ENCODE results near the gene PYROXD2. TPM values are rescaled to one million over a fixed set of nuclear protein-coding genes. Genes with fewer than 3 reads are reported as not detected.
"Not testable (repeated sequence)": the region's sequence is repeated elsewhere in the genome, so short reads cannot be mapped to it uniquely, and the experiment has no call there.

PYROXD2 gene
- polyA plus RNA-seq, 10 donors = 7.6 to 19.9 (median 11.5) TPM

GRCh38 chr10:98368644-98369043 is 46.3 kb downstream of the PYROXD2 start:
- DNase-seq = no peak

DNA sequence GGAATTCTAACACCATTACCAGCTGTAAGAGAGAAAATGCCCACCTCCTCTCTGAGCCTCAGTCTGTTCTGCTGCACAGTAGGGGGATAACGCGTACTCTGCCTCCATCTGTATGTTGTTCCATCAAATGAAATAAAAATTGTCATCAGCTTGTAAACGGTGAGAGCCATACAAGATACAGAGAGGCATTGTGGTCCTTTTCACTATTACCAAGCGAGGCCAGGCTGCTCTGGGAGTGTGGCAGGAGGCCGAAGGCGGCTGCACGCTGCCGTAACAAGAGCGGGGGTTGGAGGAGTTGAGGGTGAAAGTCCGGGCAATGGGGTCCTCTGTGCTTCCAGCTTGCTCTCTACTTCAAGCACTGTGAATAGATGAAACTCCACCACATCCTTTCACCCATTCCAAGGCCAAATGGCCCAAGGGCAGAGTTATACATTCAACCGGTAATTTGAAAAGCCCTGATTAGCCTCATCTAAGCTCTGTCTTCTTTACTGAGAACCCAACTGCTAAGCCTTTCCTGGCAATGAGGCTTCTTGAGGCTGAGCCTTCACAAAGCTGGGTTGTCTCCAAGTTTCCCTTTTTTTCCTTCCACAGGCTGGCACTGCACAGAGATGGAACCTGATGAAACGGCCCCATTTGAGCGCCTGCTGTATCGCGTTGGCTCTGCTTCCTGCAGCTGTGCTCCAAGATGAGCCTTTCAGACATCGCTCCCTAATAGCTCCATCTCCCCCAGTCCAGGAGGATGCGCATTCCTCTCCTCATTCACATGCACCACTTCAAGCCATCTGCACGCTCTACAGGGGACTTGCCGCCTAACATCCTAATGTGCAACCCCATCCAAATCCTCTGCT is 47.2 kb downstream of the PYROXD2 start:
- peak in 1 of 3 donors; percentile 47 for DNase-seq

GRCh38 chr10:98366062-98366530 is 48.9 kb downstream of the PYROXD2 start:
- DNase-seq = no peak

GRCh38 chr10:98365406-98366061 is 49.4 kb downstream of the PYROXD2 start:
- DNase-seq = no peak

DNA sequence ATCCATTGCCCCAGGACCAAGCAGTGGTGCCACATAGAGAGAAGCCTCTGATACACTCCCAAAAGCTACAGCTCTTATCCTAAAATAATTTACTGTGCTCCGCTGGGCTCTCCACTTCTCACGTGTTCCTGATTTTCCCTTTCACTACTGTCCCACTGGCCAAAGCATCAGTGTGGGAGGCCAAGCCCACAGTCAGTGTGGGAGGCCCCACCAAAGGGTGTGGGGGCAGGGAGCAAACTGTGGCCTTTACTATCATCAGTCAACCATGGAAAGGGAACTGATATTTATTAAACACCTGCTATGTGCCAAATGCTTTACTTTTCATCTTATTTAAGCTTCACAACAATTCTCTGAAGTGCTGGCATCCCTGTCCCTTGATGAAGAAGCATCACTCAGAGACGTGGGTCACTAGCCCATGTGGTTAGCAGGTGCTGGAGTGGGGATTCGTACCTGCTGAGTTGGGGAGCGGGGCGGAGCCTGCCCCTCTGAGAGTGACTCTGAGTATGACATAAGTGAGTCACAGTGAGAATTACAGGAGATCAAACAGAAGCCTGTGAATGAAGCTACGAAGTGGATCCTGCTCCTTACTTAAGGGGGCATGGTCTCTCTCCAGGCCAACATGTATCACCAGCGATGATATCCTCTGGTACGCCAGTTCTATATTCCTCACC is 50.4 kb downstream of the PYROXD2 start:
- no peak for DNase-seq

- no peak for DNase-seq
Measured at GRCh38 chr10:98363220-98363619, 51.8 kb downstream of the PYROXD2 start.

DNA sequence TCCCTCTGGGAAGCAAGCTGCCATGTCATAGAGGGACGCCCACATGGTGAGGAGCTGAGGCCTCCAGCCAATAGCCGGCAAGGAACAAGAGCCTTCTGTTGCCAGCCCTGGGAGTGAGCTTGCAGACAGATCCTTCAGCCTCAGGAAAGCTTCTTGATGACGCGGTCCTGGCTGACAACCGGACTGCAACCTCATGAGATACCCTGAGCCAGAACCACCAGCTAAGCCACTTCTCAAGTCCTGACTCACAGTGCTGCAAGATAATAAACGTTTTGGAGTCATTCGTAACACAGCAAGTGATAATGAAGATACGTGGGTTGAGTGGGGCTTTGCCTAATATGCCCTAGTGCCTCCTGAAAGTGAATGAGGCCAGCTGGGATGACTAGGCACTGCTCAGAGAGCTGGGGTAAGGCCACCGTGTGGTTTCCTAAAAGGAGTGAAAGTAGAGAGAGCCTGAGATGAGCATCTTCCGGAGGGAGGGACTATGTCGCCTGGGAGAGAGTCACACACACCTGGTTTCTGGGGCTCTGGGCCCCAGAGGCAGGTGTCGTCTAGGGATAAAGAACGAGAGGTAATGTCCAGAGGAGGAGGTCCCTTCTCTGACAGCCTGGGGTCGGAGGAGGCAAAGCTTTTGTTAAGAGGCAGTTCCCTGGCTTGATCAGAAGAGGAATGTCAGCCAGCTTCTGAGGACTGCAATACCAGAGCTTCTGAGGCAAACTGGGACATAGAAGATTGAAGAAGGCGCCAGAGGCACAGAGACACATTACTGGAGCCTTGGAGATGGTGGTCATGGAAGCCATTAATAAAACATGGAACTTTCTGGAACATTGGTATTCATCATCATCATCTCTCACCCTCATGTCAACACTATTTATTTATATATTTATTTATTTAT is 53.6 kb downstream of the PYROXD2 start:
- peak; percentile 53 to 91 (median 62) for DNase-seq

DNA sequence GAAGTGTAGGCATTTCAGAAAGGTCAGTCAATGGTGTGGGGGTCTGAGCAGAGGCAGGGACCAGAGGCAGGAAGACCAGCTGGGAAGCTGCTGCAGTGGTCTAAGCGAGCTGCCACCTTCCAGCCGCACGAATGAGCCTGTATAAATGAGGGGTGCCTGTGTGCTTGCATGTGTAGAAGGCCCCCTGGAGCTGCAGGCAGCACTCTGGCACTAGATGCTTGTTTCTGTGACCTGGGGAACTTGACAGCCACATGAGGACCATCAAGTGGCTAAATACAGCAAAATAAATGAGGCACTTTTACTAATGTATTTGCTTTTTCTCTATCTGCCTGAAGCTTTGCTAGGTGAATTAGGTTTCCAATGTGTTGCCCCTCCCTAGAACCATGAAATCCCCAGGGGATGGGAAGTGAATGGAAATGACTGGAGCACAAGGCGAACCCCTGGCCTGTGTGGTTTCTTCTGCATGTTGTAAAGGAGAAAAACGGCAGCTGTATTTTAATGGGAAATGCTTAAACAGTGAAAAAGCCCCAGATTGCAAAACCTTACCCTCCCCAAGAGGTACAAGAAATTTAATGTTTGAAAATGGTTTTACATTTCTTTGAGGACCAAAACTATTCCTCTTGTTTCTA is 57.7 kb downstream of the PYROXD2 start:
- peak in 1 of 3 donors; percentile 43 for DNase-seq

DNA sequence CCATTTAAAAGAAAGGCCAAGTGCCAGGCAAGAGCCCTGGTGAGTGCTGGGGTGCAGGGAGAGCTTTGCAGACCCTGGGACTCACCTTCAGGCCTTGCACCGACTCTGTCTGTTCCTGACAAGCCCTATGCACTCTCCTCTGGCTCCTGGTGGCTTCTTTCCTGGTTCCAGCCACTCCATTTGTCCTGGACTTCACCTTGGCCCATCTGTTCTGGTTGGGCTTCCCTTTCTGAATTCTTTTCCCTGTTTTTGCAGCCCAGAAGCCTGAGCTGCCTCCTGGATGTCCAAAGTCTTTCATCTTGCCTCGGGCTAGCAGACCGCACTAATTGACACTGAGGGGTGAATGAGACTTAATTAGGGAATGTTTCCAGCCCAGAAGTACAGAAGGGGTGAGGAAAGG is 60.5 kb downstream of the PYROXD2 start:
- DNase-seq = no peak

GRCh38 chr10:98353170-98353569 is 61.8 kb downstream of the PYROXD2 start:
- no peak for DNase-seq

DNA sequence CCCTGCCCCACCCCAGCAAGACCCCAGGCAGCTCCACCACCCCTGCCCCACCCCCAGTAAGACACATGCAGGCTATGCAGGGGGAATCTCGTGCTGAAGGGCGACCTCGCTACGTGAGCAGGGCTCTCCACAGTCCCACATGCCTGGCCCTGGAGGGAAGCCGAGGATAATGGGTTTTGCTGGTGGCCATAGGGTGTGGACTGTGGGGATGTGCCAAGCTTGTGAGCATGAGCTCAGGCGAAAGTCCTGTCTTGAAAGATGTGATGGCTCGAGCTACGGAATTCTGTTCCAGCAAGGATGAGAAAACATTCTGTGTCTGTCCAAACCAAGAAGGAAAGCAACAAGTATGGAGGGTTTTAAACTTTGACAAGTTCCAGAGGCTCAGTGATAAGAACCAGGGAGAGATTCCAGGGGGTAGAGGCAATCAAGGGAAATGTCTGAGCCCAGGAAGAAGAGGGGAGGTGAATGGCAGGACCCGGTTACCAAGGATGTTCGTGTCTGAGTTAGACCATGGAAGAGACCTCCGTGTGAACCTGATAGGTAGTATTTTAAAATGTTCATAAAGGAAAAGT is 63.1 kb downstream of the PYROXD2 start:
- peak; percentile 37 to 68 (median 54) for DNase-seq

DNA sequence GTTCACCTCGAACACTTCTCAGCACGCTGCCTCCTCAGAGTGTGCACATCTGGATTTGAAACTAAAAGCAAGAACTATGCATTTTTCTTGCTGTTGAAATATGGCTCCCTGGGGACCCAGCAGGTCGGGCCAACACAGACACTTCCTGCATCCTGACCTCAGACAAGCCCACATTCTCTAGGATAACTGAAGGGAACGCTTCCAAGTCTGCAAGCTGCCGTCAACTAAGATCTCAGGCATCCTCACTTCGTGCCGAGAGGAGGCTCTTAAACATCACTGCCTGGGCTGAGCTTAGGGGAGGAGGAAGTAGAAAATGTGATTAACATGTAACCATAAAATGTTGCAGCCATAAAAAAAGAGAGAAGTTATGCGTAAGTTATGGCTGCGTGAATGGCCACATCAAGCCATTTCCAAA is 65.5 kb downstream of the PYROXD2 start:
- peak; percentile 91 to 99 (median 96) for DNase-seq

GRCh38 chr10:98346847-98347246 is 68.1 kb downstream of the PYROXD2 start:
- no peak for DNase-seq

- peak; percentile 40 to 71 (median 69) for DNase-seq
Measured at GRCh38 chr10:98344589-98345038, 70.4 kb downstream of the PYROXD2 start.

GRCh38 chr10:98341701-98342100 is 73.3 kb downstream of the PYROXD2 start:
- DNase-seq = not testable (repeated sequence)

DNA sequence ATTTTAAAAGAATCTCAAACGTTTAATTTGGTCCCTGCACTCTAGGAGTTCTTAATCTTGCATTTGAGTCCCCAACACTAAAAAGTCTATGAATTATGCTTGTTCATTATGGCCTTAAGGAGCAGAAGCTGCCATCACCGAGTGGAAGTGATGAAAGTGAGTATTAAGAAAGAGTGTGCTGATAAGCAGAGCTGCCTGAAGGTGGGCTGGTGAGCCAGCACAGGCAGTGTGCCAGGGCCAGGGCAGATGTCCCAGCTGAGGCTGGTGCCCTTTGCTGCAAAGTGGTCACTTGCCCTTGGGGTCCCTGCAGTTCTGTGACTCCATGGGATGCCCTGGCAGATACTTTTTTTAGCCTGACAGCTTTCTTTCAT is 74.1 kb downstream of the PYROXD2 start:
- DNase-seq = no peak

- DNase-seq = no peak
Measured at GRCh38 chr10:98340261-98340939, 74.6 kb downstream of the PYROXD2 start.

- no peak for DNase-seq
Measured at GRCh38 chr10:98339799-98340198, 75.2 kb downstream of the PYROXD2 start.

DNA sequence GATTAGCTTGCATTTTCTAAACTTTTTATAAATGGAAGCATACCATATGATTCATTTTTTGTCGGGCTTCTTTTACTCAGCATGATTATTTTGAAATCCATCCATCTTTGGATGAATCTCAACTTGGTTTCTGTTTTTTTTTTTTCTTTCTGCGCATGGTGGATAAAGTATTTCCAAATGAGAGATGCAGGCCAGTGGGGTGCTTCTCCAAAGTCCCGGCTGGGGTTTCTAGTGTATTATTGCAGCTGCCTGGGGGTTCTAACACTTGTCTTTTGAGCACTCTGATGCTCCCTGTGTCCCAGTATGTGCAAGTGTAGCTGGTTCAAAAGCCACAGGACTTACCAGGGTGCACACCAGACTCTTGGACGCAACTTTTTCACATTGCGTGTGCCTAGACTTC is 76.1 kb downstream of the PYROXD2 start:
- DNase-seq = peak in 2 of 3 donors; percentile 36 to 58

GRCh38 chr10:98338318-98338717 is 76.7 kb downstream of the PYROXD2 start:
- peak; percentile 47 to 84 (median 81) for DNase-seq

All from muscle of back (tissue), 11 donors.